GM19023 (cell line): Measurements from ENCODE around the gene ZNF362.

Source experiments
- ATAC-seq: cut with Tn5 transposase; IDR thresholded peaks from one replicate; pipeline ENCODE4 v1.9.1; 2021; ENCODE audit warnings: mild to moderate bottlenecking, moderate library complexity; ENCODE audit not compliant: unreplicated experiment

ZNF362 gene

GRCh38 chr1:33244143-33244808 lies 12.0 kb upstream of the ZNF362 start:
- no peak for ATAC-seq

GRCh38 chr1:33244809-33245186 lies 11.5 kb upstream of the ZNF362 start:
- ATAC-seq: no peak

GRCh38 chr1:33246171-33246570 lies 10.1 kb upstream of the ZNF362 start:
- ATAC-seq: no peak

- ATAC-seq: no peak
Measured at GRCh38 chr1:33247545-33247944, 8.7 kb upstream of the ZNF362 start.

- no peak for ATAC-seq
Measured at GRCh38 chr1:33248244-33248643, 8.0 kb upstream of the ZNF362 start.

- ATAC-seq: no peak
Measured at GRCh38 chr1:33249422-33249821, 6.9 kb upstream of the ZNF362 start.

- no peak for ATAC-seq
Measured at GRCh38 chr1:33250217-33250616, 6.1 kb upstream of the ZNF362 start.

GRCh38 chr1:33250724-33251123 lies 5.6 kb upstream of the ZNF362 start:
- no peak for ATAC-seq

GRCh38 chr1:33254491-33254890 lies 1.8 kb upstream of the ZNF362 start:
- no peak for ATAC-seq

GRCh38 chr1:33255347-33256220 lies 708 bp upstream of the ZNF362 start:
- peak; percentile 19 for ATAC-seq

GRCh38 chr1:33256221-33256470 lies 146 bp upstream of the ZNF362 start:
- ATAC-seq: no peak

GRCh38 chr1:33257207-33257771 lies 997 bp downstream of the ZNF362 start:
- ATAC-seq: no peak

GRCh38 chr1:33257772-33258712 lies 1.8 kb downstream of the ZNF362 start:
- ATAC-seq: no peak

GRCh38 chr1:33258788-33259274 lies 2.5 kb downstream of the ZNF362 start:
- no peak for ATAC-seq

- ATAC-seq: no peak
Measured at GRCh38 chr1:33259879-33260278, 3.6 kb downstream of the ZNF362 start.

GRCh38 chr1:33260439-33260838 lies 4.1 kb downstream of the ZNF362 start:
- no peak for ATAC-seq

GRCh38 chr1:33261344-33261743 lies 5.1 kb downstream of the ZNF362 start:
- ATAC-seq: no peak

GRCh38 chr1:33263890-33264504 lies 7.7 kb downstream of the ZNF362 start:
- ATAC-seq: no peak

GRCh38 chr1:33265780-33266605 lies 9.7 kb downstream of the ZNF362 start:
- no peak for ATAC-seq

- ATAC-seq: no peak
Measured at GRCh38 chr1:33266766-33267165, 10.5 kb downstream of the ZNF362 start.
